ENCODE data around the gene GCC2. TPM values are rescaled to one million over a fixed set of nuclear protein-coding genes. Genes with fewer than 3 reads are reported as not detected.

GCC2 gene
- total RNA-seq, 1 experiment from 2014 or later, result 27.3 TPM

Small RNAs within 50 kb of the gene (small RNA-seq; reads per million reads assigned to genes)
- 0 reads per million in 2 experiments for gene SMIM12P1

Other genes with a start within 250 kb of the GCC2 start
- not detected in 2 replicates for gene SULT1C3, start 209.2 kb upstream of the GCC2 start, total RNA-seq (2014; rRNA removed; shearing (Covaris generic))
- gene SULT1C2, start 160.3 kb upstream of the GCC2 start, total RNA-seq (2014; rRNA removed; shearing (Covaris generic)), result not detected in 2 replicates
- not detected in 2 replicates for gene SULT1C4, start 71.3 kb upstream of the GCC2 start, total RNA-seq (2014; rRNA removed; shearing (Covaris generic))
- gene LIMS1, start 85.3 kb downstream of the GCC2 start, total RNA-seq (2014; rRNA removed; shearing (Covaris generic)), result 35.4 and 42.8 TPM in 2 replicates